Glomerular endothelial cell (primary cell): ENCODE data around the gene YARS2. TPM values are rescaled to one million over a fixed set of nuclear protein-coding genes. Genes with fewer than 3 reads are reported as not detected.
"Not testable (repeated sequence)": the region's sequence is repeated elsewhere in the genome, so short reads cannot be mapped to it uniquely, and the experiment has no call there.

ENCODE experiments used
- DNase-seq: peaks from one replicate; pipeline ENCODE4 v3.0.0-alpha.2; 2011; ENCODE audit warnings: low read depth, low spot score; ENCODE audit errors: extremely low read depth
- total RNA-seq: library from RNA; depleted of rRNA; stranded (reverse); fragments of >200 nt; gene quantifications from 2 replicates; pipeline ENCODE4 v1.2.3, GENCODE V29; 2015

Gene YARS2
- total RNA-seq, 1 donor from 2014 or later, result 30.1 TPM

GRCh38 chr12:32754111-32754510 lies 1.6 kb downstream of the YARS2 start:
- peak; percentile 7 for DNase-seq

- no peak for DNase-seq
Measured at GRCh38 chr12:32753605-32754004, 2.1 kb downstream of the YARS2 start.

GRCh38 chr12:32743264-32743663 lies 12.4 kb downstream of the YARS2 start:
- no peak for DNase-seq

GRCh38 chr12:32742133-32742532 lies 13.6 kb downstream of the YARS2 start:
- DNase-seq, result no peak

- DNase-seq, result no peak
Measured at GRCh38 chr12:32739279-32739678, 16.4 kb downstream of the YARS2 start.

GRCh38 chr12:32737715-32738114 lies 18.0 kb downstream of the YARS2 start:
- no peak for DNase-seq

- no peak for DNase-seq
Measured at GRCh38 chr12:32736445-32736844, 19.3 kb downstream of the YARS2 start.

GRCh38 chr12:32734952-32735351 lies 20.7 kb downstream of the YARS2 start:
- DNase-seq, result no peak

GRCh38 chr12:32727237-32727636 lies 28.5 kb downstream of the YARS2 start:
- DNase-seq, result no peak

GRCh38 chr12:32726286-32726685 lies 29.4 kb downstream of the YARS2 start:
- DNase-seq, result no peak

- not testable (repeated sequence) for DNase-seq
Measured at GRCh38 chr12:32725308-32725707, 30.4 kb downstream of the YARS2 start.

- no peak for DNase-seq
Measured at GRCh38 chr12:32718926-32719325, 36.8 kb downstream of the YARS2 start.

- no peak for DNase-seq
Measured at GRCh38 chr12:32714772-32715171, 40.9 kb downstream of the YARS2 start.

- DNase-seq, result no peak
Measured at GRCh38 chr12:32708926-32709325, 46.8 kb downstream of the YARS2 start.

- no peak for DNase-seq
Measured at GRCh38 chr12:32706335-32707024, 49.2 kb downstream of the YARS2 start.

- DNase-seq, result no peak
Measured at GRCh38 chr12:32705783-32706182, 49.9 kb downstream of the YARS2 start.

GRCh38 chr12:32702946-32703345 lies 52.8 kb downstream of the YARS2 start:
- no peak for DNase-seq

- no peak for DNase-seq
Measured at GRCh38 chr12:32702473-32702872, 53.2 kb downstream of the YARS2 start.

GRCh38 chr12:32699437-32699836 lies 56.3 kb downstream of the YARS2 start:
- not testable (repeated sequence) for DNase-seq

GRCh38 chr12:32698285-32698684 lies 57.4 kb downstream of the YARS2 start:
- DNase-seq, result no peak

GRCh38 chr12:32697445-32697844 lies 58.3 kb downstream of the YARS2 start:
- DNase-seq, result no peak
